ENCODE measurements around the gene TNFRSF25. TPM values are rescaled to one million over a fixed set of nuclear protein-coding genes. Genes with fewer than 3 reads are reported as not detected.
"Not testable (repeated sequence)": the region's sequence is repeated elsewhere in the genome, so short reads cannot be mapped to it uniquely, and the experiment has no call there.

TNFRSF25 gene
- total RNA-seq, 2 donors from 2014 or later: 89.2 to 101 TPM

- H3K9me3 Mint-ChIP-seq; DNase-seq; ATAC-seq (replicated peaks in 1 of 2); H3K4me1 Mint-ChIP-seq (ENCODE audit: low read depth); H3K4me3 Mint-ChIP-seq; H3K27ac Mint-ChIP-seq; H3K36me3 Mint-ChIP-seq (ENCODE audit: insufficient read depth in 2 of 2); H3K27me3 Mint-ChIP-seq (ENCODE audit: low read depth): not testable (repeated sequence)
Measured at GRCh38 chr1:6431645-6432579, 34.1 kb downstream of the TNFRSF25 start.

DNA sequence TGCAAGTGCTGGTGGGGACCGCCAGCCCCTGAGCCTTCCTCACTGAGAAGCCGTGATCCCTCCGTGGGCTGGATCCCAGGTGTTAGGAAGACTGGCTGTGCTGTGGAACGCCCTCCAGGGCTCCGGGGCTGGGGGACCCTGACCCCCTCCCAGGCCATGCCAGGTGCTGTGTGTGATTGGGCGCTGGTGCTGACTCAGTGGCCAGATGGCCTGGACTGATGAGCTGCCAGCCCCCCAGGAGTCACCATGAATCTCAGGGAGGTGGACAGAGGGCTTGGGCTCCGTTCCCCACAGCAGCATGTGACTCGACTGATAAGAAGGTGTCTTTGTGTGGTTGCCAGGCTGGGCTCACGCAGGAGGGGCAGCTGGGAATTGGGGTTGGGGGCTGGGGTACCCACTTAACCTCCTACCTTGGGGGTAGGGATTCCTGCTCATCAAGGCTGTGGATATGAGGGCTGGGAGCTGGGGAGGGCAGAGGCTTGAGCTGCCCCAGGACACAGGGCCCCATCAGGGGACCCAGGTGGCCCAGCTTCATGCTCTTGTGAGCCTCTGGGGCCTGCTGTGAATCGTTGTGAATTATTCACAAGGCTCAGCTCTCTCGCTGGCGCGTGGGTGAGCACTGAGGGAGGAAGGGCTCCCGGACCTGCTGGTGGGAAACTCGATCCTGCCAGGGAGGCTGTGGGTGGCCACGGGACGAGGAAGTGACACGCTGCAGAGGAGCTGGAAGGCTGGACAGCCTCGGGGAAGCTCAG lies 36.1 kb downstream of the TNFRSF25 start:
- H3K36me3 Mint-ChIP-seq (ENCODE audit: insufficient read depth in 2 of 2); H3K27me3 Mint-ChIP-seq (ENCODE audit: low read depth); DNase-seq; ATAC-seq (replicated peaks in 1 of 2); H3K27ac Mint-ChIP-seq; H3K4me1 Mint-ChIP-seq (ENCODE audit: low read depth); H3K9me3 Mint-ChIP-seq; H3K4me3 Mint-ChIP-seq: not testable (repeated sequence)

- H3K9me3 Mint-ChIP-seq; H3K4me3 Mint-ChIP-seq; H3K4me1 Mint-ChIP-seq (ENCODE audit: low read depth); H3K36me3 Mint-ChIP-seq (ENCODE audit: insufficient read depth in 2 of 2); ATAC-seq (replicated peaks in 1 of 2); H3K27ac Mint-ChIP-seq; DNase-seq; H3K27me3 Mint-ChIP-seq (ENCODE audit: low read depth): not testable (repeated sequence)
Measured at GRCh38 chr1:6428453-6428852, 37.5 kb downstream of the TNFRSF25 start.

DNA sequence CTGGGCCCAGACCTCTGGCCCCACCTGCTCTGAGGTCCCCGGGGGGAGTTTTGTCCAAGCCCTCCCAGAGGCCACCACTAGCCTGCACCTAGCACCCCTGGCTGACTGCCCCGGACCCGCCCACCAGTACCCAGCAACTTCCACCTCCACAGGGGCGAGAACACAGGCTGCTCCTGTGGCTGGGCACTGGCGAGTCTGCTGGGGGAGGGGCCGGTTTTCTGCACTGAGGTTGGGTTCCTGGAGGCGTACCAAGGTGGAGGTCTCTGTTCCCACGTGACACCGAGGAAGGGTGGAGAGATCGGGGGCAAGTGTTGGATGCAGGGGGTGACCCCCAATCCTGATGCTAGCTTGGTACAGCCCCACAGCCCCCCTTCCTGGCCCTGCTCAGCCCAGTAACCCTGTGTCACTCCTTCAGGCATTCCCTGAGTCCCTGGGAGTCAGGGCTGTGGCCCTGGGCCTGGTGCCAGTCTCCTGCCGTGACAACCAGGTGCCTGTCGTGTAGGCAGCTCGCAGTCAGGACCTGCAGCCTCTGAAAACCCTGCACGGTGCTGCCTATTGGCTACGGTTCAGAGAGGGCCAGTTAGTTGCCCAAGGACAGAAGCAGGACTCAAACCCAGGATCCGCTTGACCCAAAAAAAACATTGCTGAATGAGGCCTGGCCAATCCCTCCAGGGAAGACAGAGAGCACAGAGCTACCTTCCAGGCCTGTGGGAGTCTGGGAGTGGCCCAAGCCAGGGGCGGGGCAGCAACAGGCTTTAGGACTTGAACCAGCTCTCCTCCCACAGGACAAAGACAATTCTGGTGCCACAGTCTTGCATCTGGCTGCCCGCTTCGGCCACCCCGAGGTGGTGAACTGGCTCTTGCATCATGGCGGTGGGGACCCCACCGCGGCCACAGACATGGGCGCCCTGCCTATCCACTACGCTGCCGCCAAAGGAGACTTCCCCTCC lies 38.3 kb downstream of the TNFRSF25 start:
- Mint-ChIP-seq H3K36me3 (ENCODE audit: insufficient read depth in 2 of 2) (no peaks in the 10 kb centered on the region), H3K9me3 (no peaks in the 10 kb centered on the region), H3K4me1 (ENCODE audit: low read depth) (peaks cover 8% of the 10 kb centered on the region), H3K27me3 (ENCODE audit: low read depth) (peaks cover 13% of the 10 kb centered on the region), H3K4me3 (no peak overlapping the region), H3K27ac (no peak overlapping the region)
- DNase-seq: no peak
- no peak for ATAC-seq (replicated peaks in 1 of 2)

DNA sequence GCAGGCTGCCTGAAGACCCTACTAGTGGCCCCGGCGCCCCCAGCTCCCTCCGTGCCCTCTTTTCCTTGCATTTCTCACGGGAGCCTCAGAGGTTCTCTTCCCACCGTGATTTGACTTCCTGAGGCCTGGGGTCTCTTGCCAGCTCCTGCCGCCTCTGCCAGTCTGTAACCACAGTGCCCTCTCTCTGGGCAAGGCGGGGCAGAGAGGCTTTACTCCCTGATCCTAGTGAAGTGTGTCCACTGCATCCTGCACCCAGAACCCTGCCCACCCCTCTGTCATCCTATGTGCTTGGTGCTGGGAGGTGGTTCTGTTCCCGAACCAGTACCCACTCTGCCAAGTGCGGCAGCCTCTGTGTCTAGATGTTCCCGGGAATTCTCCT lies 39.0 kb downstream of the TNFRSF25 start:
- no peak for ATAC-seq (replicated peaks in 1 of 2)

GRCh38 chr1:6426277-6426971 lies 39.5 kb downstream of the TNFRSF25 start:
- Mint-ChIP-seq H3K4me1 (ENCODE audit: low read depth) (peaks cover 8% of the 10 kb centered on the region), H3K9me3 (no peaks in the 10 kb centered on the region), H3K4me3 (no peak overlapping the region), H3K27ac (no peak overlapping the region), H3K27me3 (ENCODE audit: low read depth) (peaks cover 25% of the 10 kb centered on the region), H3K36me3 (ENCODE audit: insufficient read depth in 2 of 2) (no peaks in the 10 kb centered on the region)
- DNase-seq (no peak), ATAC-seq (replicated peaks in 1 of 2) (no peak)

More for the DNA sequence above, 39.0 kb downstream of the TNFRSF25 start:
- peaks cover 8% of the 10 kb centered on the region for H3K4me1 Mint-ChIP-seq (ENCODE audit: low read depth)
- no peak overlapping the region for H3K4me3 Mint-ChIP-seq
- no peak for DNase-seq
- H3K9me3 Mint-ChIP-seq: no peaks in the 10 kb centered on the region
- no peaks in the 10 kb centered on the region for H3K36me3 Mint-ChIP-seq (ENCODE audit: insufficient read depth in 2 of 2)
- peaks cover 20% of the 10 kb centered on the region for H3K27me3 Mint-ChIP-seq (ENCODE audit: low read depth)
- no peak overlapping the region for H3K27ac Mint-ChIP-seq

GRCh38 chr1:6425658-6426057 lies 40.3 kb downstream of the TNFRSF25 start:
- Mint-ChIP-seq H3K27me3 (ENCODE audit: low read depth) (peaks cover 31% of the 10 kb centered on the region), H3K9me3 (no peaks in the 10 kb centered on the region), H3K4me3 (no peak overlapping the region), H3K36me3 (ENCODE audit: insufficient read depth in 2 of 2) (no peaks in the 10 kb centered on the region), H3K27ac (no peak overlapping the region), H3K4me1 (ENCODE audit: low read depth) (peaks cover 8% of the 10 kb centered on the region)
- DNase-seq (no peak), ATAC-seq (replicated peaks in 1 of 2) (no peak)

- H3K27ac Mint-ChIP-seq: no peak within 1 kb of the TSS
- no peaks in the 10 kb centered on the region for H3K36me3 Mint-ChIP-seq (ENCODE audit: insufficient read depth in 2 of 2)
- DNase-seq (no peak), ATAC-seq (replicated peaks in 1 of 2) (peak; percentile 46 to 47)
- peak within 1 kb of the TSS; percentile 79 for H3K4me3 Mint-ChIP-seq
- H3K4me1 Mint-ChIP-seq (ENCODE audit: low read depth): peaks cover 8% of the 10 kb centered on the region
- no peaks in the 10 kb centered on the region for H3K9me3 Mint-ChIP-seq
- H3K27me3 Mint-ChIP-seq (ENCODE audit: low read depth): peaks cover 31% of the 10 kb centered on the region
Measured at GRCh38 chr1:6424619-6425593, 41.1 kb downstream of the TNFRSF25 start, which contains the start of gene ESPN. Gene ESPN (plus strand): TSS chr1:6424776. CDS start chr1:6424956, 180 bp downstream.

- Mint-ChIP-seq H3K4me3 (peak overlapping the region; percentile 79), H3K36me3 (ENCODE audit: insufficient read depth in 2 of 2) (no peaks in the 10 kb centered on the region), H3K9me3 (no peaks in the 10 kb centered on the region), H3K4me1 (ENCODE audit: low read depth) (peaks cover 8% of the 10 kb centered on the region), H3K27me3 (ENCODE audit: low read depth) (peaks cover 31% of the 10 kb centered on the region), H3K27ac (no peak overlapping the region)
- DNase-seq (no peak), ATAC-seq (replicated peaks in 1 of 2) (peak in 1 of 2 donors; percentile 1)
Measured at GRCh38 chr1:6424000-6424565, 41.9 kb downstream of the TNFRSF25 start.

- no peaks in the 10 kb centered on the region for H3K36me3 Mint-ChIP-seq (ENCODE audit: insufficient read depth in 2 of 2)
Measured at GRCh38 chr1:6423321-6423999, 42.5 kb downstream of the TNFRSF25 start.

GRCh38 chr1:6421266-6421665 lies 44.7 kb downstream of the TNFRSF25 start:
- H3K27me3 Mint-ChIP-seq (ENCODE audit: low read depth): peaks cover 51% of the 10 kb centered on the region
- H3K4me3 Mint-ChIP-seq: no peak overlapping the region
- H3K36me3 Mint-ChIP-seq (ENCODE audit: insufficient read depth in 2 of 2): no peaks in the 10 kb centered on the region
- no peaks in the 10 kb centered on the region for H3K9me3 Mint-ChIP-seq
- no peak for ATAC-seq (replicated peaks in 1 of 2)
- no peak overlapping the region for H3K27ac Mint-ChIP-seq
- DNase-seq: no peak
- H3K4me1 Mint-ChIP-seq (ENCODE audit: low read depth): peaks cover 8% of the 10 kb centered on the region

More at GRCh38 chr1:6423321-6423999, 42.5 kb downstream of the TNFRSF25 start:
- Mint-ChIP-seq H3K4me1 (ENCODE audit: low read depth) (peaks cover 8% of the 10 kb centered on the region), H3K27me3 (ENCODE audit: low read depth) (peaks cover 31% of the 10 kb centered on the region), H3K9me3 (no peaks in the 10 kb centered on the region), H3K27ac (no peak overlapping the region), H3K4me3 (peak overlapping the region; percentile 79)
- ATAC-seq (replicated peaks in 1 of 2) (peak; percentile 67 to 76), DNase-seq (peak; percentile 78 to 80)
